ENCODE results near the gene AOPEP. TPM values are rescaled to one million over a fixed set of nuclear protein-coding genes. Genes with fewer than 3 reads are reported as not detected.

The AOPEP gene
- polyA plus RNA-seq, 1 donor from 2014 or later = 10.0 TPM

DNA sequence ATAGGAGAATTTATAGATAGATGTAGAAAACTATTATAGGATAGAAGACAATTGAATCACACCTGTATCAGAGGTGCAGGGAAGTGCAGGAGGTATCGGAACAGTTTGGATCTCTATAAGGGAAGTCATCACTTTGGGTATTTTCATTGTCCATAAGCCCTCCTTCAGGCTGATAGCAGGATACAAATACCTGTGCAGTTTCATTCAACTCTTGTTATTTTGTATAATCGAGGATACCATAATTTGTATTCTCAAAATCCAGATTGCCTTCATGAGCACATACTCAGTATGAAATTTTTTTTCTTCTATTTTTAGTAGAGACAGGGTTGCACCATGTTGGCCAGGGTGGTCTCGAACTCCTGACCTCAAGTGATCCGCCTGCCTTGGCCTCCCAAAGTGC, 289.1 kb downstream of the AOPEP start:
- H3K27me3 ChIP-seq (ENCODE audit: insufficient read depth, low read depth, low read length) = no peaks in the 10 kb centered on the region
- no peaks in the 10 kb centered on the region for H3K79me2 ChIP-seq (replicated peaks; ENCODE audit: insufficient read depth, low read length)
- no peak overlapping the region for H3K9ac ChIP-seq (ENCODE audit: low read length)
- no peak overlapping the region for H3K27ac ChIP-seq (ENCODE audit: low read length)
- no peak overlapping the region for H2AFZ ChIP-seq (ENCODE audit: low read depth, low read length)
- no peaks in the 10 kb centered on the region for H3F3A ChIP-seq (ENCODE audit: insufficient read depth, low read length, poor library complexity, severe bottlenecking)
- H3K9me2 ChIP-seq (ENCODE audit: insufficient read depth, low read length) = no peaks in the 10 kb centered on the region
- H3K36me3 ChIP-seq (ENCODE audit: insufficient read depth, low read length) = no peaks in the 10 kb centered on the region
- H3K4me2 ChIP-seq (ENCODE audit: low read length) = no peak overlapping the region
- no peaks in the 10 kb centered on the region for H3K9me3 ChIP-seq (ENCODE audit: low read length)
- no peak for TF ChIP-seq MXI1 (conservative IDR thresholded peaks at IDR 0.05; ENCODE audit: poor library complexity, severe bottlenecking)
- TF ChIP-seq SMC3 (conservative IDR thresholded peaks at IDR 0.05; ENCODE audit: poor library complexity) = no peak
- no peak overlapping the region for H3K4me3 ChIP-seq (ENCODE audit: low read length)
- H4K20me1 ChIP-seq (ENCODE audit: insufficient read depth) = no peaks in the 10 kb centered on the region

DNA sequence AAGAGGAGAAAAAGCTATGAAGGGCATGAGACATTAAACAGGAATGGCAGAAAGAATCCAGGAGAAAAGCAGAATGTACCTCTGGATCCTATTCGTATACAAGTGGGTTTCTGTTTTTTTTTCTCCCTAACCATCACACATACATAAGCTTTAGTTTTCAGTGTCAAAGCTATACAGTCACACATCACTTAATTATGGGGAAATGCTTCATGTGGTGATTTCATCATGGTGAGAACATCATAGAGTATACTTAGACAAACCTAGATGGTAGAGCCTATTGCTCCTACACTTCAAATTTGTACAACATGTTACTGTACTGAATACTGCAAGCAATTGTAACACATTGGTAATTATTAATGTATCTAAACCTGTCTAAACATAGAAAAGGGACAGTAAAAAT, 290.6 kb downstream of the AOPEP start:
- H3K9ac ChIP-seq (ENCODE audit: low read length) = no peak overlapping the region
- no peak for TF ChIP-seq POLR2AphosphoS5 (IDR thresholded peaks at IDR 0.05)
- no peak for TF ChIP-seq SMC3 (conservative IDR thresholded peaks at IDR 0.05; ENCODE audit: poor library complexity)
- TF ChIP-seq MXI1 (conservative IDR thresholded peaks at IDR 0.05; ENCODE audit: poor library complexity, severe bottlenecking) = no peak
- TF ChIP-seq RAD21 (conservative IDR thresholded peaks at IDR 0.05) = no peak
- TF ChIP-seq, protein P1, sequence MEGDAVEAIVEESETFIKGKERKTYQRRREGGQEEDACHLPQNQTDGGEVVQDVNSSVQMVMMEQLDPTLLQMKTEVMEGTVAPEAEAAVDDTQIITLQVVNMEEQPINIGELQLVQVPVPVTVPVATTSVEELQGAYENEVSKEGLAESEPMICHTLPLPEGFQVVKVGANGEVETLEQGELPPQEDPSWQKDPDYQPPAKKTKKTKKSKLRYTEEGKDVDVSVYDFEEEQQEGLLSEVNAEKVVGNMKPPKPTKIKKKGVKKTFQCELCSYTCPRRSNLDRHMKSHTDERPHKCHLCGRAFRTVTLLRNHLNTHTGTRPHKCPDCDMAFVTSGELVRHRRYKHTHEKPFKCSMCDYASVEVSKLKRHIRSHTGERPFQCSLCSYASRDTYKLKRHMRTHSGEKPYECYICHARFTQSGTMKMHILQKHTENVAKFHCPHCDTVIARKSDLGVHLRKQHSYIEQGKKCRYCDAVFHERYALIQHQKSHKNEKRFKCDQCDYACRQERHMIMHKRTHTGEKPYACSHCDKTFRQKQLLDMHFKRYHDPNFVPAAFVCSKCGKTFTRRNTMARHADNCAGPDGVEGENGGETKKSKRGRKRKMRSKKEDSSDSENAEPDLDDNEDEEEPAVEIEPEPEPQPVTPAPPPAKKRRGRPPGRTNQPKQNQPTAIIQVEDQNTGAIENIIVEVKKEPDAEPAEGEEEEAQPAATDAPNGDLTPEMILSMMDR (IDR thresholded peaks at IDR 0.05; ENCODE audit: poor library complexity, severe bottlenecking) = no peak
- TF ChIP-seq TAF1 (IDR thresholded peaks at IDR 0.05; ENCODE audit: low read depth) = no peak
- TF ChIP-seq EP300 (conservative IDR thresholded peaks at IDR 0.05; ENCODE audit: poor library complexity, severe bottlenecking) = no peak
- no peak for TF ChIP-seq EZH2 (IDR thresholded peaks at IDR 0.05; ENCODE audit: borderline replicate concordance, insufficient read depth, low read length, poor library complexity, severe bottlenecking)
- TF ChIP-seq, protein P2, sequence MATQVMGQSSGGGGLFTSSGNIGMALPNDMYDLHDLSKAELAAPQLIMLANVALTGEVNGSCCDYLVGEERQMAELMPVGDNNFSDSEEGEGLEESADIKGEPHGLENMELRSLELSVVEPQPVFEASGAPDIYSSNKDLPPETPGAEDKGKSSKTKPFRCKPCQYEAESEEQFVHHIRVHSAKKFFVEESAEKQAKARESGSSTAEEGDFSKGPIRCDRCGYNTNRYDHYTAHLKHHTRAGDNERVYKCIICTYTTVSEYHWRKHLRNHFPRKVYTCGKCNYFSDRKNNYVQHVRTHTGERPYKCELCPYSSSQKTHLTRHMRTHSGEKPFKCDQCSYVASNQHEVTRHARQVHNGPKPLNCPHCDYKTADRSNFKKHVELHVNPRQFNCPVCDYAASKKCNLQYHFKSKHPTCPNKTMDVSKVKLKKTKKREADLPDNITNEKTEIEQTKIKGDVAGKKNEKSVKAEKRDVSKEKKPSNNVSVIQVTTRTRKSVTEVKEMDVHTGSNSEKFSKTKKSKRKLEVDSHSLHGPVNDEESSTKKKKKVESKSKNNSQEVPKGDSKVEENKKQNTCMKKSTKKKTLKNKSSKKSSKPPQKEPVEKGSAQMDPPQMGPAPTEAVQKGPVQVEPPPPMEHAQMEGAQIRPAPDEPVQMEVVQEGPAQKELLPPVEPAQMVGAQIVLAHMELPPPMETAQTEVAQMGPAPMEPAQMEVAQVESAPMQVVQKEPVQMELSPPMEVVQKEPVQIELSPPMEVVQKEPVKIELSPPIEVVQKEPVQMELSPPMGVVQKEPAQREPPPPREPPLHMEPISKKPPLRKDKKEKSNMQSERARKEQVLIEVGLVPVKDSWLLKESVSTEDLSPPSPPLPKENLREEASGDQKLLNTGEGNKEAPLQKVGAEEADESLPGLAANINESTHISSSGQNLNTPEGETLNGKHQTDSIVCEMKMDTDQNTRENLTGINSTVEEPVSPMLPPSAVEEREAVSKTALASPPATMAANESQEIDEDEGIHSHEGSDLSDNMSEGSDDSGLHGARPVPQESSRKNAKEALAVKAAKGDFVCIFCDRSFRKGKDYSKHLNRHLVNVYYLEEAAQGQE (IDR thresholded peaks at IDR 0.05; ENCODE audit: borderline replicate concordance) = no peak

DNA sequence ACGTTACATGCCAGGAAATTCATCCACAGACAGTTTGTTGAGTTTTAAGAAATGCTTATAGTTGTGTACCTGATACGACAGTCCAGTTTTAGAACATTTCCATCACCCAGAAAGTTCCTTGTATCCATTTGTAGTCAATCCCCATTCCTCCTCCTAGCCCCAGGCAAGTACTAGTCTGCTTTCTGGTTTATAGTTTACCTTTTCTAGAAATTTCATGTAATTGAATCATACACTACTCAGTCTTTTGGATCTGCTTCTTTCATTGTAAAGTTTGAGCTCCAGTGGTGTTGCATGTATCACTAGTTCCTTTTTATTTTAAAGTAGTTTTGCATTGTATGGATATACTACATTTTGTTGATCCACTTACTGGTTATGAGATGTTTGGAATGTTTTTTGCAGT, 291.2 kb downstream of the AOPEP start:
- Histone ChIP-seq H3F3A (ENCODE audit: insufficient read depth, low read length, poor library complexity, severe bottlenecking) (no peaks in the 10 kb centered on the region), H3K9me3 (ENCODE audit: low read length) (no peaks in the 10 kb centered on the region), H4K20me1 (ENCODE audit: insufficient read depth) (no peaks in the 10 kb centered on the region), H3K27ac (ENCODE audit: low read length) (no peak overlapping the region), H3K79me2 (replicated peaks; ENCODE audit: insufficient read depth, low read length) (no peaks in the 10 kb centered on the region), H3K4me3 (ENCODE audit: low read length) (no peak overlapping the region), H3K9ac (ENCODE audit: low read length) (no peak overlapping the region), H3K9me2 (ENCODE audit: insufficient read depth, low read length) (no peaks in the 10 kb centered on the region), H2AFZ (ENCODE audit: low read depth, low read length) (no peak overlapping the region), H3K4me2 (ENCODE audit: low read length) (no peak overlapping the region), H3K27me3 (ENCODE audit: insufficient read depth, low read depth, low read length) (no peaks in the 10 kb centered on the region), H3K36me3 (ENCODE audit: insufficient read depth, low read length) (no peaks in the 10 kb centered on the region)
- TF ChIP-seq, protein P1 (IDR thresholded peaks at IDR 0.05; ENCODE audit: poor library complexity, severe bottlenecking) = no peak

More for the DNA sequence above, 290.6 kb downstream of the AOPEP start:
- H3K4me3 ChIP-seq (ENCODE audit: low read length) = no peak overlapping the region
- no peak overlapping the region for H3K27ac ChIP-seq (ENCODE audit: low read length)
- H3K36me3 ChIP-seq (ENCODE audit: insufficient read depth, low read length) = no peaks in the 10 kb centered on the region
- H3K27me3 ChIP-seq (ENCODE audit: insufficient read depth, low read depth, low read length) = no peaks in the 10 kb centered on the region
- H3K79me2 ChIP-seq (replicated peaks; ENCODE audit: insufficient read depth, low read length) = no peaks in the 10 kb centered on the region
- no peaks in the 10 kb centered on the region for H4K20me1 ChIP-seq (ENCODE audit: insufficient read depth)
- no peaks in the 10 kb centered on the region for H3K9me3 ChIP-seq (ENCODE audit: low read length)
- no peak overlapping the region for H3K4me2 ChIP-seq (ENCODE audit: low read length)
- H3K9me2 ChIP-seq (ENCODE audit: insufficient read depth, low read length) = no peaks in the 10 kb centered on the region
- no peaks in the 10 kb centered on the region for H3F3A ChIP-seq (ENCODE audit: insufficient read depth, low read length, poor library complexity, severe bottlenecking)
- H2AFZ ChIP-seq (ENCODE audit: low read depth, low read length) = no peak overlapping the region
